Gastrocnemius medialis (tissue), 4 donors: ENCODE results near the gene MCCC2.

Source experiments
- POLR2A ChIP-seq, 2 donors: fragments of 450-650 bp; IDR thresholded peaks; one replicate each; pipeline ENCODE4 v1.6.1; 2017; ENCODE audit warnings: antibody characterized with exemption in 2 of 2, mild to moderate bottlenecking in 2 of 2, moderate library complexity in 2 of 2
- TF ChIP-seq, protein P1 (sequence below), 5 experiments: fragments of 450-650 bp in 3 of 5; fragments of 200-600 bp in 2 of 5; sonication (generic) in 2 of 5; IDR thresholded peaks in 4 of 5; conservative IDR thresholded peaks in 1 of 5; 1 replicate in 4 of 5; 2 replicates in 1 of 5; pipeline ENCODE4 v1.5.1; 2016 to 2019; ENCODE audit warnings: antibody characterized with exemption in 5 of 5, mild to moderate bottlenecking in 3 of 5, moderate library complexity in 3 of 5

DNA sequence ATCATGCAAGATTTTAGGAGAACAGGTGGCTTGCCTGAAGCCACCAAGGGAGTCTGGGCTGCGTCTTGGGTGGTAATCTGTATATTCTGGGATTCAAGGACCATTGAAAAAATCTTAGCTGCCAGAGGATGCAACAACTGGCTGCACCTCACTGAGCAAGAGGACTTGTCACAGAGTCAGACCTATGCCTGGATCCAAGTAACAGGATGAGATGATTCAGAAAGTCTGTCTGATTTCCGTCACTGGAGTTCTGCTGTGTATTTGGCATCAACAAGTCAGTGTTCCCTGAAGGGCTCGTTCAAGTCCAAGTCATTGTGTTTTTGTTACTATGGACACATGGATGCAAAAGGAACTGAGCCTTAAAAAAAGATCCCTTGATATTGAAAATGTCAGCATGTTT lies 94.2 kb downstream of the MCCC2 start:
- TF ChIP-seq, protein P1, sequence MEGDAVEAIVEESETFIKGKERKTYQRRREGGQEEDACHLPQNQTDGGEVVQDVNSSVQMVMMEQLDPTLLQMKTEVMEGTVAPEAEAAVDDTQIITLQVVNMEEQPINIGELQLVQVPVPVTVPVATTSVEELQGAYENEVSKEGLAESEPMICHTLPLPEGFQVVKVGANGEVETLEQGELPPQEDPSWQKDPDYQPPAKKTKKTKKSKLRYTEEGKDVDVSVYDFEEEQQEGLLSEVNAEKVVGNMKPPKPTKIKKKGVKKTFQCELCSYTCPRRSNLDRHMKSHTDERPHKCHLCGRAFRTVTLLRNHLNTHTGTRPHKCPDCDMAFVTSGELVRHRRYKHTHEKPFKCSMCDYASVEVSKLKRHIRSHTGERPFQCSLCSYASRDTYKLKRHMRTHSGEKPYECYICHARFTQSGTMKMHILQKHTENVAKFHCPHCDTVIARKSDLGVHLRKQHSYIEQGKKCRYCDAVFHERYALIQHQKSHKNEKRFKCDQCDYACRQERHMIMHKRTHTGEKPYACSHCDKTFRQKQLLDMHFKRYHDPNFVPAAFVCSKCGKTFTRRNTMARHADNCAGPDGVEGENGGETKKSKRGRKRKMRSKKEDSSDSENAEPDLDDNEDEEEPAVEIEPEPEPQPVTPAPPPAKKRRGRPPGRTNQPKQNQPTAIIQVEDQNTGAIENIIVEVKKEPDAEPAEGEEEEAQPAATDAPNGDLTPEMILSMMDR (IDR thresholded peaks at IDR 0.05 in 4 of 5, conservative IDR thresholded peaks at IDR 0.05 in 1 of 5): no peak
- no peak for TF ChIP-seq POLR2A (IDR thresholded peaks at IDR 0.05)
